PC-3 (cell line): ENCODE results near the gene HYAL2.

Source experiments
- CTCF ChIP-seq: fragments of 300-600 bp; sonication (generic); conservative IDR thresholded peaks from 2 replicates; pipeline ENCODE4 v1.5.1; 2017; ENCODE audit warnings: antibody characterized with exemption, low read depth, mild to moderate bottlenecking, low read length
- EZH2 ChIP-seq: fragments of 300-600 bp; sonication (generic); IDR thresholded peaks from one replicate; pipeline ENCODE4 v1.6.1; 2017; ENCODE audit warnings: antibody characterized with exemption, mild to moderate bottlenecking, low read length; ENCODE audit not compliant: unreplicated experiment

DNA sequence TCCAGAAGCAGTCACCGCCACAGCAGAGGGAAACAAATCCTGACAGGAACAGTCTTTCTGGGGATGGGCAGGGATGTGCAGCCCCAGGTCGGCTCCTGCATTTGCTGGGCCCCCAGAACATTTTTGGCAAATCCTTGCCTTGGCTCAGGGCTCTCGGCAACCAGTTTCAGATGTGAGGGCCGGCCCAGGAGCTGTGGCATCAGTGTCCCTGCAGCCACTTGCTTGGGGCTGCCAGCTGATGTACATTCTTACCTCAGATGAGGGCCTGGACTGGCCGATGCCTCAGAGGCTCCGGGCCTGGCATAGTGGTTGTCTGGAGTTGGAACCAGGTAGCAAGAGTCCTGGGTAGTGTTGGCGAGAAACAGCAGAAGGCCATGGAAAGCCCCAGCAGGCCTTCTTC is 32.3 kb upstream of the HYAL2 start:
- TF ChIP-seq EZH2 (no peak), CTCF (no peak)
